ENCODE measurements around the gene ZNF324B.
A peak's percentile ranks its signal among the peaks of the same experiment; 100 is the strongest.
"Not testable (repeated sequence)": the region's sequence is repeated elsewhere in the genome, so short reads cannot be mapped to it uniquely, and the experiment has no call there.

ZNF324B gene

DNA sequence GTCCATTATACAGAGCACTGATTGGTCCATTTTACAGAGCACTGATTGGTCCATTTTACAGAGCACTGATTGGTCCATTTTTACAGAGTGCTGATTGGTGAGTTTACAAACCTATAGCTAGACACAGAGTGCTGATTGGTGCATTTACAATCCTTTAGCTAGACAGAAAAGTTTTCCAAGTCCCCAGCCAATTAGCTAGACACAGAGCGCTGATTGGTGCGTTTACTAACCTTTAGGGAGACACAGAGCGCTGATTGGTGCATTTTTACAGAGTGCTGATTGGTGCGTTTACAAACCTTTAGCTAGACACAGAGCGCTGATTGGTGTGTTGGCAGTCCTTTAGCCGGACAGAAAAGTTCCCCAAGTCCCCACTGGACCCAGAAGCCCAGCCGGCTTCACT lies 8.4 kb upstream of the ZNF324B start:
- not testable (repeated sequence) for H3K18ac ChIP-seq (ENCODE audit: low read depth in 1 of 2, low read length in 2 of 2); H3K4me3 ChIP-seq (ENCODE audit: insufficient read depth in 1 of 2, low read depth in 1 of 2, low read length in 2 of 2); H2AK5ac ChIP-seq (ENCODE audit: low read length, severe bottlenecking); H2BK120ac ChIP-seq (ENCODE audit: low read depth, low read length); H3K27me3 ChIP-seq (ENCODE audit: control insufficient read depth in 1 of 2, insufficient read depth in 1 of 2, low read length in 2 of 2); H3K4me2 ChIP-seq (ENCODE audit: low read length, poor library complexity, severe bottlenecking); H2BK12ac ChIP-seq (ENCODE audit: low read length in 2 of 2); H4K91ac ChIP-seq (ENCODE audit: low read length); H2BK5ac ChIP-seq (ENCODE audit: low read depth, low read length, poor library complexity, severe bottlenecking); H3K27ac ChIP-seq (ENCODE audit: low read length, poor library complexity, severe bottlenecking); H3K23ac ChIP-seq (ENCODE audit: low read length in 2 of 2); DNase-seq; H2BK15ac ChIP-seq (ENCODE audit: low read depth, poor library complexity, severe bottlenecking); H3K9ac ChIP-seq (ENCODE audit: low read length); H4K8ac ChIP-seq (ENCODE audit: low read length); H3K4ac ChIP-seq (ENCODE audit: low read depth in 1 of 2, low read length in 2 of 2); H3K36me3 ChIP-seq (ENCODE audit: control insufficient read depth in 1 of 2, insufficient read depth in 2 of 2, low read depth in 1 of 2, low read length in 2 of 2); H3K79me1 ChIP-seq (replicated peaks; ENCODE audit: low read length, poor library complexity, severe bottlenecking); H2AFZ ChIP-seq (ENCODE audit: low read depth, low read length); H3K14ac ChIP-seq (ENCODE audit: low read length in 2 of 2)
- Histone ChIP-seq H3K9me3 (ENCODE audit: control insufficient read depth, low read length) (peaks cover 14% of the 10 kb centered on the region), H3K4me1 (ENCODE audit: control insufficient read depth, insufficient read depth, low read depth, low read length) (peaks cover 14% of the 10 kb centered on the region)
- 78% methylated on average over 7 of the region's 7 CpGs for WGBS

- H3K9ac ChIP-seq (ENCODE audit: low read length); H3K4me3 ChIP-seq (ENCODE audit: insufficient read depth in 1 of 2, low read depth in 1 of 2, low read length in 2 of 2); H3K9me3 ChIP-seq (ENCODE audit: control insufficient read depth, low read length); H2AK5ac ChIP-seq (ENCODE audit: low read length, severe bottlenecking); H2BK120ac ChIP-seq (ENCODE audit: low read depth, low read length); H3K4me1 ChIP-seq (ENCODE audit: control insufficient read depth, insufficient read depth, low read depth, low read length); H3K4me2 ChIP-seq (ENCODE audit: low read length, poor library complexity, severe bottlenecking); H4K91ac ChIP-seq (ENCODE audit: low read length); H4K8ac ChIP-seq (ENCODE audit: low read length); H3K36me3 ChIP-seq (ENCODE audit: control insufficient read depth in 1 of 2, insufficient read depth in 2 of 2, low read depth in 1 of 2, low read length in 2 of 2); H3K27ac ChIP-seq (ENCODE audit: low read length, poor library complexity, severe bottlenecking); H2BK5ac ChIP-seq (ENCODE audit: low read depth, low read length, poor library complexity, severe bottlenecking); H2AFZ ChIP-seq (ENCODE audit: low read depth, low read length); H2BK15ac ChIP-seq (ENCODE audit: low read depth, poor library complexity, severe bottlenecking); H2BK12ac ChIP-seq (ENCODE audit: low read length in 2 of 2); H3K79me1 ChIP-seq (replicated peaks; ENCODE audit: low read length, poor library complexity, severe bottlenecking); H3K4ac ChIP-seq (ENCODE audit: low read depth in 1 of 2, low read length in 2 of 2); H3K27me3 ChIP-seq (ENCODE audit: control insufficient read depth in 1 of 2, insufficient read depth in 1 of 2, low read length in 2 of 2); DNase-seq; H3K18ac ChIP-seq (ENCODE audit: low read depth in 1 of 2, low read length in 2 of 2); H3K23ac ChIP-seq (ENCODE audit: low read length in 2 of 2); H3K14ac ChIP-seq (ENCODE audit: low read length in 2 of 2): not testable (repeated sequence)
- 83% methylated on average over 3 of the region's 3 CpGs for WGBS
These were observed 2.6 kb upstream of the ZNF324B start for GRCh38 chr19:58448860-58449259.

- H3K9ac ChIP-seq (ENCODE audit: low read length); H2BK15ac ChIP-seq (ENCODE audit: low read depth, poor library complexity, severe bottlenecking); H3K79me1 ChIP-seq (replicated peaks; ENCODE audit: low read length, poor library complexity, severe bottlenecking); H3K9me3 ChIP-seq (ENCODE audit: control insufficient read depth, low read length); H2BK5ac ChIP-seq (ENCODE audit: low read depth, low read length, poor library complexity, severe bottlenecking); H3K27me3 ChIP-seq (ENCODE audit: control insufficient read depth in 1 of 2, insufficient read depth in 1 of 2, low read length in 2 of 2); H3K18ac ChIP-seq (ENCODE audit: low read depth in 1 of 2, low read length in 2 of 2); H2AK5ac ChIP-seq (ENCODE audit: low read length, severe bottlenecking); H3K4me3 ChIP-seq (ENCODE audit: insufficient read depth in 1 of 2, low read depth in 1 of 2, low read length in 2 of 2); H4K91ac ChIP-seq (ENCODE audit: low read length); H2BK120ac ChIP-seq (ENCODE audit: low read depth, low read length); DNase-seq; H3K23ac ChIP-seq (ENCODE audit: low read length in 2 of 2); H3K14ac ChIP-seq (ENCODE audit: low read length in 2 of 2); H3K4me1 ChIP-seq (ENCODE audit: control insufficient read depth, insufficient read depth, low read depth, low read length); H3K27ac ChIP-seq (ENCODE audit: low read length, poor library complexity, severe bottlenecking); H3K4ac ChIP-seq (ENCODE audit: low read depth in 1 of 2, low read length in 2 of 2); H3K4me2 ChIP-seq (ENCODE audit: low read length, poor library complexity, severe bottlenecking); H2AFZ ChIP-seq (ENCODE audit: low read depth, low read length); H4K8ac ChIP-seq (ENCODE audit: low read length); H2BK12ac ChIP-seq (ENCODE audit: low read length in 2 of 2): not testable (repeated sequence)
- 59% methylated on average over 5 of the region's 5 CpGs for WGBS
- peaks cover 13% of the 10 kb centered on the region in 2 experiments for H3K36me3 ChIP-seq (ENCODE audit: control insufficient read depth in 1 of 2, insufficient read depth in 2 of 2, low read depth in 1 of 2, low read length in 2 of 2)
These were observed 1.4 kb upstream of the ZNF324B start for GRCh38 chr19:58449980-58450379.

DNA sequence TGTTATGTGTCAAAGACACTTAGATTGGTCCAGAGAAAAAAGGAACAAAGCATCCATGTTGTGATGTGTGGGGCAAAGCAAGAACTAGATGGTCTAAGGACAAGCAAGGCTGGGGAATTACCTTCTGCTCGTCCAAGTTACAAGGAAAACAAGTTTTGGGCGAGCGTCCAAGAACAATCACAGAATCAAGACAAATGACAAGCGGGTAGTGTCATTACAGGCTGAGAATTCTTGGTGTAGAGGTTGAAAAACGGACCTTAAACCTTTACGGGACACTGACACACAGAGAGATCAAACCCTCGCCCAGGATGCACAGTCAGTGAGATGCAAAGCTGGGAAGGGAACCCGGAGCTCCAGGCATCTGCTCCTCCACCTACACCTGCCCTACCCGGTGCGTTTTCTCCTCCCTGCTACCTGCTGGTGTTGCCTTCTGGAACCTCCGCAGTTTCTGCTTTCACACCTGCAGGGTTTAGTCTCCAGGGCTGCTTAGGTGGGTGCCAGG lies 515 bp upstream of the ZNF324B start:
- Histone ChIP-seq H2BK12ac (ENCODE audit: low read length in 2 of 2) (no peak overlapping the region), H4K8ac (ENCODE audit: low read length) (peak overlapping the region; percentile 7), H2BK15ac (ENCODE audit: low read depth, poor library complexity, severe bottlenecking) (no peak overlapping the region), H3K9ac (ENCODE audit: low read length) (peak overlapping the region; percentile 88), H2AK5ac (ENCODE audit: low read length, severe bottlenecking) (no peak overlapping the region), H3K36me3 (ENCODE audit: control insufficient read depth in 1 of 2, insufficient read depth in 2 of 2, low read depth in 1 of 2, low read length in 2 of 2) (peaks cover 14 to 20% of the 10 kb centered on the region in 2 experiments), H2BK120ac (ENCODE audit: low read depth, low read length) (no peak overlapping the region), H3K9me3 (ENCODE audit: control insufficient read depth, low read length) (no peaks in the 10 kb centered on the region), H4K91ac (ENCODE audit: low read length) (no peak overlapping the region), H3K27me3 (ENCODE audit: control insufficient read depth in 1 of 2, insufficient read depth in 1 of 2, low read length in 2 of 2) (peaks cover 4% of the 10 kb centered on the region in 2 experiments), H3K4me2 (ENCODE audit: low read length, poor library complexity, severe bottlenecking) (peak overlapping the region; percentile 99), H2AFZ (ENCODE audit: low read depth, low read length) (peak overlapping the region; percentile 83), H2BK5ac (ENCODE audit: low read depth, low read length, poor library complexity, severe bottlenecking) (no peak overlapping the region), H3K4ac (ENCODE audit: low read depth in 1 of 2, low read length in 2 of 2) (no peak overlapping the region), H3K79me1 (replicated peaks; ENCODE audit: low read length, poor library complexity, severe bottlenecking) (peaks cover 9% of the 10 kb centered on the region), H3K14ac (ENCODE audit: low read length in 2 of 2) (no peak overlapping the region), H3K23ac (ENCODE audit: low read length in 2 of 2) (no peak overlapping the region), H3K4me3 (ENCODE audit: insufficient read depth in 1 of 2, low read depth in 1 of 2, low read length in 2 of 2) (peak overlapping the region; percentile 84 to 88), H3K4me1 (ENCODE audit: control insufficient read depth, insufficient read depth, low read depth, low read length) (peaks cover 5% of the 10 kb centered on the region), H3K27ac (ENCODE audit: low read length, poor library complexity, severe bottlenecking) (no peak overlapping the region), H3K18ac (ENCODE audit: low read depth in 1 of 2, low read length in 2 of 2) (no peak overlapping the region)
- DNase-seq: no peak
- WGBS: 16% methylated on average over 11 of the region's 11 CpGs
